Stimulated activated CD4-positive, alpha-beta T cell treated with anti-CD3 and anti-CD28 coated beads, Interleukin-15, amount 100 ng/mL, for 24 hours (primary cell): Measurements from ENCODE around the gene SPRY2.
"Not testable (repeated sequence)": the region's sequence is repeated elsewhere in the genome, so short reads cannot be mapped to it uniquely, and the experiment has no call there.

Experiments used
- DNase-seq: peaks from one replicate; pipeline ENCODE4 v3.0.0-alpha.2; 2020

Gene SPRY2

DNA sequence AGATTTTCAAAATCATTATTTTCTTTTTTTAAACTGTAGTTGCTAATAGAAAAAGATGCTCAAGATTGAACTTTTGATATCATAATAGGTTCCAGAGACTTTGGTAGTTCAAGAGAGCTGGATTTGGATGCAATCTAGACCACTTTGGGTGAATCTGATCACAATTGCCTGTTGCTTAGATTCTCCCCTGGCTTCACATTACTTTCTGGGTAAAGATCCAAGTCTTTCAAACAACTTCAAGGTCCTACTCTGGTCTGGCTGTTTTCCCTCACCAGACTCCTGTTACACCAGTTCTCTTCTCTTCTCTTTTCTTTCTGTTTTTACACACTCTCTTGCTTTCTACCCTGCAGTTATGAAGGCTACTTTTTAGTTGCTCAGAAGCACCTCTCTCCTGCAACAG lies 7.4 kb upstream of the SPRY2 start:
- no peak for DNase-seq

DNA sequence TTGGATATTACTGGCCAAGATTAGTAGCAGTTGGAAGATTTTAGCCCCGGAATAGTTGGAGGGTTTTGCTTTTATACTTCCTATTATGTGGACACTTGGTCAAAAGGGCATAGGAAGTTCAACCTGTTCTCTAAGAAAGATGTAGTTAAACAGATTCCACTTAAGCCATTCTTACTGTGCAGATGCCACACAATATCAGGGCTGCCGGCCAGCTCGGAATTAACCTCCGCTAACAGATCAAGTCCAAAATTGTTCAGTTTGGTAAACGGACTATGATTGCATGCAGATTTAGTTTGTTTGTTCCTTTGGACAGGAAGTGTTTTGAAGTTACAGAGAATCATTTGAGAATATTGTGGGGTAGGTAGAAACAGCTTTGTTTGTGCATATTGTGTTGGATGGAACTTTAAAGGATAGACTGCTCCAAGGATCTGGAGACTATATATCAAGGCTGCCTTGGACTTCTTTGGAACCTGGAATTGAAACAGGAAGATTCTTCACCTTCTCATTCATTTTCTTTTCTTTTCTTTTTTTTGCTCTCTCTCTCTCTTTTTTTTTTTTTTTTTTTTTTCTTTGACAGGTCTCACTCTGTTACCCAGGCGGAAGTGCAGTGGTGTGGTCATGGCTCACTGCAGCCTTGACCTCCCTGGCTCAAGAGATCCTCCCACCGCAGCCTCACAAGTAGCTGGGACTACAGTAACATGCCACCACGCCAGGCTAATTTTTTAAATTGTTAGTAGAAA lies 5.0 kb upstream of the SPRY2 start:
- no peak for DNase-seq

DNA sequence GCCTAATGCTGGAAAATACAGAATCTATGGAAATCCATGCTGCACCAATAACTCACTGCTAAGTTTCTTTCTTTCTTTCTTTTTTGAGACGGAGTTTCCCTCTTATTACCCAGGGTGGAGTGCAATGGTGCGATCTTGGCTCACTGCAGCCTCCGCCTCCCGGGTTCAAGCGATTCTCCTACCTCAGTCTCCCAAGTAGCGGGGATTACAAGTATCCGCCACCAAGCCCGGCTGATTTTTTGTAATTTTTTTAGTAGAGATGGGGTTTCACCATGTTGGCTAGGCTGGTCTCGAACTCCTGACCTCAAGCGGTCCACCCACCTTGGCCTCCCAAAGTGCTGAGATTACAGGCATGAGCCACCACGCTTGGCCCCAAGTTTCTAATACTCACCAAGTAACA lies 3.1 kb upstream of the SPRY2 start:
- DNase-seq: not testable (repeated sequence)

DNA sequence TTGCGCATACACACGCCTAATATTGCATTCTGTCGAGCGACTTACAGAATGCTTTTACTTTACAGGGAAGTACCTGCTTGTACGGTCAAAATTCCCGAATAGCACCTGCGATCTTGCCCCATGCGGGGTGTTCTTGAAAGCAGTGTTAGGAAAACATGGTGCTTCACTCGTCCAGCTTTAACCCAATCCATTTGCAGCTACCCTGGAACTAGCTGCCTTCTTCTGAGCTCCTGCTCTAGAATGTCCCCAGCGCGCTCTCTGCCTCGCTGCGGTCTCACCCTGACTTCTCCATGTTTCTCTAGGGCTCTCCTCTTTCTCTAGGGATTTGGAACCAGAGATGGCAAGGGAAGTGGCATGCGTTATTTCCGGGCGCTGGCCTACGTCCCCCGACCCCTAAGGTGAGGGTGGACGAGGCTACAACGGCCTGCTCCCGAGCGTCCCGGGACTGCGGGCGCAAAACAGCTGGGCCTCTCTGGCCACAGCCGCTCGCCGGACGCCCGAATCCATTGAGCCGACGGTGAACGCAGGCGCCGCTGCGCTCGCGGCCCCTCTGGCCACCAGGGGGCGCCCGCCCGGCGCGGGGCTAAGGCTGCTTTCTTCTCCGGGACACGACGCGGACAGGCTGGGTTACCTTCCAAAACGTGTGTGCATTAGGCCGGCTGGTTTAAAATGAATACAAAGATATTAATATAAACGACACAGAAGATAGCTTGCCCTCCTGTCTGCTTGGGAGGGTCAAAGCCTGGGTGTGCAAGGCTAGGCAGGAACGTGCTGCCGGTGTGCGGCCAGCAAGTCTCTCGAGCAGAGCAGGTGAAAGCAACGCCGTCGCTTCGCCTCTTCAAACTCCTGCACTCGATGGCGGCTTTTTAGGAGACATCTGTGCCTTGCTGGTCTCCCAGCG lies 1.8 kb upstream of the SPRY2 start:
- DNase-seq: peak; percentile 75

DNA sequence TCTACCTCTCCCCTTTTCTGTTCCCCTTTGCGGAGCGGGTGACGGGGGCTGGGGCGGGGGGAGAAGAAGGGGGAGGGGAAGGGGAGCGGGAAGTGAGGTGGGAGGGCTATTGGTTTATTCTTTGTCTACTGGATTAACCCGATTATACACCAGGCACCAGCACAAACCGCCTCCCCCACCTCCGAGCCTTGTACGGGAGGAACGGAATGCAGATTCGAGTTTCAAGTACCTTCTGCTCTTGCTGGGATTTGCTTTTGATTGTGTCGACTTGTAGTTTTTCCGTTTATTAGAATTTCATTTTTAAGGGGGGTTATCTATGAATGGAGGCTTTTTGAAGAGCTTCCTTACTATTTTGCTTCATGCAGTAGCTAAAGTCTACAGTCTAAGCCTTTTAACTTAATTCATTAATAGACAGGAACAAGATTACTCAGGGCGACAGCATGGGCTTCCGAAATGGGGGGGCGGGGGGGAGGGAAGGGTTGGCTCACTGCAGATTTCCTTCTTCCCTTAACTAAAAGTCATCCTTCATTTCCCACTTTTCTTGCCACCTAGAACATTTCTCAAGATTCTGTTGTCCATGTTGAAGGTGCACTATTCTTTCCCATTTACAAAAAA lies 937 bp upstream of the SPRY2 start:
- peak; percentile 7 for DNase-seq

DNA sequence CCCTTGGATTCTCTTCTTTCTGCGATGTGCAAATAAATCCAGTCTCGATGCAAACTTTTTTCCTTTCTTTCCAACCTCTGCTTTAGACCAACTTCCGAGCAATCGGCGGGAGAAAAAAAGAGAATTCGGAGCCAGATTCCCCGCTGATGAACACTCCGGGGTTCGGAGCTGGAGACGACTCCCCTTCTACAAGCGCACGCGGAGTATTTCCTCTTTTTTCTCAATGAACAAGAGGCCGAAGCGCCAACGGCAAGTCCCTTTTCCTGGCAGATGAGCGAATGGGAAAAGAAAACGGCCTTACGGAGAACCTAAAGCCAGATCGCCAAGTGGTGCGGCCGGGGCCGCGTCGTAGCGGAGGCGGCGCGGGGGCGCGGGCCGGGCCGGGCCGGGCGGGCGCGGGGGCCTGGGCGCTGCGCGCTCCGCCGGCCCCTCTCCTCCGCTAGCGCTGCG lies 250 bp downstream of the SPRY2 start:
- DNase-seq: peak; percentile 16

DNA sequence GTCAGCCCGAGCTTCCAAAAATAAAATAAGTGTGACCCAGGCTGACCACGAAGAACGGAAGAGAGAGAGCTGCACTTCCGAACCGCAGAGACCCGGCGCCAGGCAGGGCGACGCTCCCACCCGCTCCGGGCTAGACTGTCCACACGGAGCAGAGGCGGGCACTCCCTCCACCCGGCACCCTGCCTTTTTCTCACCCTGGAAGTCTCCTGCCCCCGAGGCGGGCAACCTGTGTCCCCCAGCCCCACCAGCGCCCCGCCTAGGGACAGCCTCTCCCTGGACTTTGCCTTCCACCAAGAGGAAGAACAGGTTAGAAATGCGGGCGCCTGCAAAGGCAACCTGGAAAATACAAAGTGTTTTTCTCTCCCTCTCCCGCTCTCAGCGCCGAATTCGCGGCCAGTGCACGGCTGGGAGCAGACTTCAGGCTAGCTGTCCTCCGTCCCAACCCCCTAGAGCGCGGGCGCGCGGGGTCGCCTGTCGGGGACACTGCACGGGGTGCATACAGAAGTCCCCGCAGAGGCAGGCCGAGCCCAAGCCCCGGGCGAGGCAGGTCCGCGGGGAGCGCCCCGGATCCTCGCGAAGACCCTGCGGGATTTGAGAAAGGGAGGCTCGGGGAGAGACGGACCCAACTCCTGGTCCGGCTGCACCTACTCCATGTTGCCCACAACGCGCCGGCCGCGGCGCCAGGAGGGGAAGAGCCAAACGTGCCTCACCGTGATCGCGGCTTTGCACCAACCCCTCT lies 845 bp downstream of the SPRY2 start:
- DNase-seq: peak; percentile 18

DNA sequence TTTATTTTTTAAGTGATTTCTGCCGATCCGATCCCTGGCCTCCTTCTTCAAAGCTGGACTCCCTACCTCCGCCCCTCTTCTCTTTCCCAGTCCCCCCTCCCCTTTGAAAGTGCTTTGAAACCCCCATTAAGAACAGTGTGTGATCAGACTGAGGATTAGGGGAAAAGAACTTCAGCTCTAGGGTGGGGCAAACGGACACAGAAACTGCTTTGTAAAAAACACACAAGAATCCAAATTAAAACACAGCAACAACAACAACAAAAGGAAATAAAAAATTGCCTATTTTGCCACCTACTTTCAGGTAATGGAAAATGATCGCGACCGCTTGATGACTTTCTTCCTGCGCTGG lies 1.4 kb downstream of the SPRY2 start:
- DNase-seq: no peak

DNA sequence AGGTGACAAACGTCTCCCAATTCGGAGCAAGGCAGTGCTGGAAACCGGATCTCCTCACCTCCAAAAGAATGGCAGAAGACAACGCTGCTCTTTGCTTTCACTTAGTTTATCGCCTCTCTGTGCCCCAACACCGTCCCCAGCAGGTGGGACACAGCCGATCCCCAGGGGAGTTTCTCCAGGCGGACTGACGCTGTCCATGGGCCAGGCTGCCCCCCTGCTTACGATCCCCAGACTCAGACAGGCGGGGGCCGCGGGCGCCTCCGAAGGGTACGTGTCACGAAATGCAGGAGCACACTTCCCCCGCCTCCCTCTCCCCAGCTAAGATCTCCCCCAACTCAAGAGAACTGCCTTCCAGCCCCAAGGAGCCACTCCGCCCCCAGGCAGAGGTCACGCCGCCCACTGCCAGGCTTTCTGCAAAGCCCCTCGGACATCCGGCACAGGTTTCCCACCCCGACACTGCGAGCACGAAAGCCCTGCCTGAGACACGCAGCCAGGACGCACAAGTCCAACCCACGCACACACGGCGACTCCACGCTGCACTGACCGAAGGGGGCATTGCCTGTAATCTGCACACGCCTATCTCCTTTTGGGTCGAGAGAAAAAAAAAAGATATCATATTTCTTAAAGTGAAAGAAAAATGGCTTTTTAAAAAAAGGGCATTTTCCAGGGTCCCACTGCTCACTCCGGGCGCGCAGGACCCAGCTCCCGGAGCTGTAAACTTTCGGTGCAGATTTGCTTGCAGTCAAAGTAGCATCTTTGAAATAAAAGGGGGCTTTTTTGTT lies 2.0 kb downstream of the SPRY2 start:
- DNase-seq: peak; percentile 19

DNA sequence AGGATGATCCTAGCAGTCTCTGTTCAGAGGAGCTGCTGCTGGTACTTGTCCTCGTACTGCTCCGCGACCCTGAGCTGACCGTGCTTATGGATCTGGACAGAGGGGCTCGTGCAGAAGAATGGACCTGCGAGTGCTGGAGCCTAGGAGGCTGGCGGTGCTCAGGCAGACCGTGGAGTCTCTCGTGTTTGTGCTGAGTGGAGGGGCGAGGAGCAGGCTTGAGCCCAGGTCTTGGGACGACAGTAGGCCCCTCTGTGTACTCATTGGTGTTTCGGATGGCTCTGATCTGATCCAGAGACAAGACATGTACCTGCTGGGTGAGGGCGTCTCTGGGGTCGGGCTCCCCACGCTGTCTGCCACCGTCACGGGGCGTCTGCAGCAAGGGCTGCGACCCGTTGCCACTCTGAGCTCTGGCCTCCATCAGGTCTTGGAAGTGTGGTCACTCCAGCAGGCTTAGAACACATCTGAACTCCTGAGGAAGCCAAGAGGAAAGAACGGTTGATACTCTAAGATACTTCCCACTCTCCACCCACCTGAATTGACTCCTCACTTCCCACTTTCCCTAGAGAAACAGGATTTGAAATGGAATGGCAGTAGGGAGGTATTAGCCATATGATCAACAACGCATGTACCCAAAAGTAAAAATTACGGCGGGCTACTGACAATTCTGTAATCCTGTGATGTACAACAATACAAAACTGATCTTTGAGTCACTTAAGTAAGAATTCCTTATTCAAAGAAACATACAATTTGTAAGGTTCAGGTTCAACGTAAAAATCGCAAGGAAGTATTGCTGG lies 3.4 kb downstream of the SPRY2 start:
- DNase-seq: no peak

DNA sequence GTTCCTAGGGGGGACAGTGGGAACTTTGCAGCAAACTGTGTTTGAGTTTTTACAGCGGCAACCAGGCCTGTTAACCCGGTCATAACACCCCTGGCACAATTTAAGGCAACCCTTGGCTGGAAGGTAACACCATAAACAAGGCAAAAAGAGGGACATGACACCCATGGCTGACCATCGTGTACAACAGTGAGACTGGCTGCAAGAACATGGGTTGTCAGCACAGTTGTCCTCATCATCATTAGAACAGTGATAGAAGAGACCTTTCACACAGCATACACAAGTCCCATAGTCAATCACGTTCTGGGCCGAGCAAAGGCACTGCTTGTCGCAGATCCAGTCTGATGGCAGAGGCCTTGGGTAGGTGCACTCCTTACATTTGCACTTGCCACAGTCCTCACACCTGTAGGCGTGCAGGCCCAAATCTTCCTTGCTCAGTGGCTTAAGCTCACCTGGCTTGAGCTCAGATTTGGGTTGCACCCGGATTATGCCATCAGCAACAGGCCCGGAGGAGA lies 4.1 kb downstream of the SPRY2 start:
- DNase-seq: no peak

DNA sequence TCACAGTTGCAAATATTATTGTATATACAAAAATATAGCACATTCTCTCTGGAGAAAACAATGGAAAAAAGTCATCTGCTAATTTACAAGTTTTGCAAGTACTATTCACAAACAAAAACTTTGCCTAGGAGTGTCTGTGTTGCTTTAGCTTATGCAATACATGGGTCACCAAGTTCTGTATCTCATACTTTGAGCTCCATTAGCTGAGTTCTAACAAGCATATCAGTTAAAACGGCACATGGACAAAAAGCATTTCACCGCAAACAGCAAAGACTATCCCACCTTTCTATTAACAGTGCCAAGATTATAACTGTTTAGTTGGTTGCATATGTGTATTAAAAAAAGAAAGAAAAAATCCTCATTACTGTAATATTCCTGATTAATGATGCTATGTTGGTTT lies 4.6 kb downstream of the SPRY2 start:
- no peak for DNase-seq

DNA sequence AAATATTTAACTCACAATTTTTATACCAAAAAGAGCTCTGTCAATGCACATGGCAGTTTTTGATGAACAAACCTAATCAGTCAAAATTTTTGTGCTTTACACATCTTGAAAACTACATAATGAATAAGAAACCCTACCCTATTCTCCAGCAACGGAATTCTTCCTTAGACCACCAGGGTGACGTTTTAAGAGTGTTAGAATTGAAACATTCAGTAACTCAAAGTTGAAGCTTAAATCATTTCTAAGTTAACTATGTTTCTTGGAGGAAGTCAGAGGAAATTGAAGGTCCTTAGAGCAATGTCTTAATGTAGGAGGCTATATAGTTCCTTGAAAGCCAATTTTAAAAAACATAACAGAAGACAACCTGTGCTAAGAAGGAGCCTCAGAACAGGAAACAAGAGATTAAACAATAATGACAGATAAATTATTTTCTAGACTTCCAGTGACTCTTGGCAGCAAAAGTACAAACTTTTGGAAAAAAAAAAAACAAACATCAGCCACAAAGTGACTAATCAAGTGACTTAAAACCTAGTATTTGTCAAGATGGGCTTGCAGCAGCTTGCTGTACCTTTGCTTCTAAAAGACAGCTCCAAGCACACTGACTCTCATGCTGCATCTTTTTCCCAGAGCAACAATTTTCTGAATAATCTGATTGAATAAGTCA lies 6.2 kb downstream of the SPRY2 start:
- DNase-seq: no peak

DNA sequence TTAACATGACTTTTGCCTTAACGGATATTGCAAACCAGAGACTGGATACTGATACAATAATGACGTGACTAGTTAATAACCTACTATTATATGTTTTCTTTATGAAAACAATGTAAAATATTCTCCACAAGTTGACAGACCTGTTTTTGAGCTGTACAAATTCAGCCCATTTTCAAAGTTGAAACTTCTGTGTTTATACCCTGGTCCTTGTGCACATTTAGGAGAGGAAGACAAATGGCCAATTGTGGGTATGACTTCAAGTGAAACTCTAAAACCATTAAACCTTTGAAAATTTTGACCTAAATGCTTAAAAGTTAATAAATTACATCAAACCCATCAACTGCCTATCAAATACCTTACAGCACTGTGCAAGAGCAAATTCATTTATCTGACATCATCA lies 8.9 kb downstream of the SPRY2 start:
- no peak for DNase-seq

DNA sequence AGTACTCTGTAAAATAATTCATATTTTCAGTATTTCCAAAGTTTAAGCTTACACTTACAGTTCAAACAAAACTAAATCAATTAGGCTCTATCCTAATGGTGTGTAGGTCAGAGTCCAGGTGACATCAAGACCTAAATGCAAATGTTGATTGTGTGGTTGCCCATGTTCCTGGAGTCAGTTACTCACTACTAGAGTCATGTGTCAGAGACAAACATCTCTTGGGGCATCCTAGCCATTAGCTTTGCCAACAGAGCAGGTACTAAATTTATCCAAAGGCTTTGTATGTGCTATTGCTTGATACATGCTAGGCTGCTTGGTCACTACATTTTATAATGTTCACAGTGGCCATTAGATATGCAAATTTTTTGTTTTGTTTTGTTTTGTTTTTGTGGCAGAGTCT lies 11.7 kb downstream of the SPRY2 start:
- DNase-seq: no peak

DNA sequence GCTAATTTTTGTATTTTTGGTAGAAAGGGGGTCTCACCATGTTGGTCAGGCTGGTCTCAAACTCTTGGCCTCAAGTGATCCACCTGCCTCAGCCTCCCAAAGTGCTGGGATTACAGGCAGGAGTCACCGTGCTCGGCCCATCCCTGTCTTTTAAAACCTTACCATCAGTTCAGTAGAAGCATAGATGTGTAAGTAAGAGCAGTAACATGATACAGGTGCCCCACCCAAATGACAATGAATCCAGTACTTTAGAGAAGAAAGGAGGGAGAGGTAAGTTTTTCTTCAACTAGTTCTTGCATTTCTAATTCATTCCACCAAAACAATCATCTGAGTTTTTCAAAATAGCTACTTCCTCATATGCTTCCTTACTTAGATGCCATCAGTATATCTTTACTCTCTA lies 21.9 kb downstream of the SPRY2 start:
- no peak for DNase-seq

DNA sequence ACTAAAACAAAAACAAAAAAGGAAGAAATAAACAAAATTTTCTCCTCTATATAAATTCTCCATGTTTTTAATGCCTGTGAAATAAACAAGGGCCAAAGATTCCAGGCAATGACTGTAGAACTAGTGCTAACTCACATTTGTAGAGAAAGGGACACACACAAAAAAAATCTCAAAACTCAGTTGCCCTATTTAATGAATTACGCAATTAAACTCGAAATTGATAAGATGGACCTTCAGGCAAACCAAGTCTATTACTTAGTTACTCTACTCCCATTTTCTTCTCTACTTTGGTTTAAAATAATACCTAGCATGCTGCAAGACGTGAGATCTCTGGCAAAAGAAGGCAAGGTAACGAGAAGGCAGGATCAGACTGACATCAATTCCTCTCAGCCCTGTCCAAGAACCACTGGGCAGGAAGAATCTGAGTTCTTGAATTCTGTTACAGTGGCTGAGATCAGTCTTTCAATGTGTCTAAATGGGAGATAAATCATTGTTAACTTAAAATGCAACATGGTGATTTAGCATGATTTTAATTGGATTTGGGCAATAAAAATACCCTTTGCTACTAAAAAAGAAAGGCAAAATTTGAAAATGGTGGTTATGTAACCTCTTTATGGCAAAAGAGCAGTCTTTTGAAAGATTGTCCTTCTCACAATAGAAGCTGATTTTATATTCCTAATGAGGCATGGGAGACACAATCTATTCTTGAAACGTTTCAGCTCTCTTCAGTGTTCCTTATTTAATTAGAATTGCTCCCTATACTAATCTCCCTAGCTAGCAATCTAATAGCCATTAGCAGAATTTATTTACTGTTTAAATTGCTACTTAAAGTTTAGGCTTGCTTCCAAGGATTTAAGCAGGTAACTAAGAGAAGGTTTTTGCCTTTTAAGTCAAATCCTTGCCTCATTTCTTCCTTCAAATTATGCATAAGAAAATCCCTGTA lies 25.9 kb downstream of the SPRY2 start:
- no peak for DNase-seq

DNA sequence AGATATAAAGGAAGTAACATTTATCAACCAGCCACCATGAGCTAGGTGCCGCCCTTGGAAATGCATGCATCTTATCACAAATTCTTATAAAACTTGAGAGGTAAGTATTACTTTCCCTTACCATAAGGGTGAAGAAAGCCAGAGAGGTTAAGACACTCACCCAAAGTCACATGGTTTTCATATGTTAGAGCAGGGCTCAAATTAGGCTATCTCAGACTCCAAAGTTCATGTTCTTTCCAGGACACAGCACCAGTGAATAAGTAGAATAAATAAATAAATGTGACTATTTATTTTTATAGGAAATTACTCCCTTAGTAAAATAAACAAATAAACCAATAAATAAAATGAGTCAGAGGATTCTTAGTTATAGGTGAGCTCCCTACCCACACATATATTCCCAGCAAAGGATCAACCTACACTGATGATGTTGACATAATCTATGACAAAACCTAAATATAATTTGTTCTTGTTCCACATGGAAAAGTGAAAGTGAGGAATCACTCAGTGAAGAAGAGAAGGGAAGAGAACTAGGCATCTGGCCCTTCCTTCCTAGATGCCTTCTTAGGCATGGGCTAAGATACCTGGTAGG lies 27.2 kb downstream of the SPRY2 start:
- DNase-seq: no peak

DNA sequence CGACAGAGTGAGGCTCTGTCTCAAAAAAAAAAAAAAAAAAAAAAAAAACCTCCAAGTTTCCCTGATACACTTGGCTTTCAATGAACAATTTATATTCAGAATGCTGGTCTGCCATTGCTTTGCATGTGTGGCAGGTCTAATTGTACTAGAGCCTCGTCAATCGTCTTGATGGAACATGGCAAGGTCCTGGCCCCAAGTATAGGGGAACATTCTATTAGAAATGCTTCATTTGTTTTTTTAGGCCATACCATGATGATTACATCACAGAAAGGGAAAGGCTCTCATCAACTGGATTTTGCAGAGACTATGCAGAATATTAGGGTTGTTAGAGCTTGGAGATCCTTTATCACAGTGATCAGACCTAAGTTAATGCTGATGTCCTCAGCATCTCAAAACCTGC lies 28.0 kb downstream of the SPRY2 start:
- DNase-seq: no peak
